ENCODE measurements around the gene SYNM.
"Not testable (repeated sequence)": the region's sequence is repeated elsewhere in the genome, so short reads cannot be mapped to it uniquely, and the experiment has no call there.

DNA sequence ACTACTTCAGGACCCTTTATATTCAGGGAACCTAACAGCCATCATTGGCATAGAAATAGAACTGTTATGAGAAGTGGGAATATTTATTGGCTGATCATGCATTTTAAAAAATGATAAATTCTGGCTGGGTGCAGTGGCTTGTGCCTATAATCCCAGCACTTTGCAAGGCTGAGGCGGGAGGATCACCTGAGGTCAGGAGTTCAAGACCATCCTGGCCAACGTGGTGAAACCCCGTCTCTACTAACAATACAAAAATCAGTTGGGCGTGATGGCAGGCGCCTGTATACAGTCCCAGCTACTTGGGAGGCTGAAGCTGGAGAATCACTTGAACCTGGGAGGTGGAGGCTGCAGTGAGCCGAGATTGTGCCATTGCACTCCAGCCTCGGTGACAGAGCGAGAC lies 6.8 kb downstream of the SYNM start:
- TF ChIP-seq, protein P1, sequence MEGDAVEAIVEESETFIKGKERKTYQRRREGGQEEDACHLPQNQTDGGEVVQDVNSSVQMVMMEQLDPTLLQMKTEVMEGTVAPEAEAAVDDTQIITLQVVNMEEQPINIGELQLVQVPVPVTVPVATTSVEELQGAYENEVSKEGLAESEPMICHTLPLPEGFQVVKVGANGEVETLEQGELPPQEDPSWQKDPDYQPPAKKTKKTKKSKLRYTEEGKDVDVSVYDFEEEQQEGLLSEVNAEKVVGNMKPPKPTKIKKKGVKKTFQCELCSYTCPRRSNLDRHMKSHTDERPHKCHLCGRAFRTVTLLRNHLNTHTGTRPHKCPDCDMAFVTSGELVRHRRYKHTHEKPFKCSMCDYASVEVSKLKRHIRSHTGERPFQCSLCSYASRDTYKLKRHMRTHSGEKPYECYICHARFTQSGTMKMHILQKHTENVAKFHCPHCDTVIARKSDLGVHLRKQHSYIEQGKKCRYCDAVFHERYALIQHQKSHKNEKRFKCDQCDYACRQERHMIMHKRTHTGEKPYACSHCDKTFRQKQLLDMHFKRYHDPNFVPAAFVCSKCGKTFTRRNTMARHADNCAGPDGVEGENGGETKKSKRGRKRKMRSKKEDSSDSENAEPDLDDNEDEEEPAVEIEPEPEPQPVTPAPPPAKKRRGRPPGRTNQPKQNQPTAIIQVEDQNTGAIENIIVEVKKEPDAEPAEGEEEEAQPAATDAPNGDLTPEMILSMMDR (IDR thresholded peaks at IDR 0.05), result not testable (repeated sequence)
- not testable (repeated sequence) for TF ChIP-seq POLR2A (IDR thresholded peaks at IDR 0.05)
